Upper lobe of left lung (tissue), 6 donors: ENCODE data around the gene PCDHGA4. TPM values are rescaled to one million over a fixed set of nuclear protein-coding genes. Genes with fewer than 3 reads are reported as not detected.

Source experiments
- ATAC-seq, 2 donors: fragments of 200-7000 bp; cut with Tn5 transposase; one replicate each; pipeline ENCODE4 v1.9.1; 2022; ENCODE audit warnings: mild to moderate bottlenecking in 2 of 2, moderate library complexity in 2 of 2; ENCODE audit not compliant: low FRiP score in 2 of 2
- DNase-seq, 2 donors: peaks; one replicate each; pipeline ENCODE4 v3.0.0-alpha.2; 2019 to 2020
- H3K27ac ChIP-seq, 4 donors: fragments of 200-600 bp; sonication (generic); one replicate each; pipeline ENCODE4 v1.5.1; 2016 to 2019
- H3K27me3 ChIP-seq, 4 donors: fragments of 200-600 bp; sonication (generic); one replicate each; pipeline ENCODE4 v1.5.1; 2017 to 2019
- H3K36me3 ChIP-seq, 4 donors: fragments of 200-600 bp; sonication (generic); one replicate each; pipeline ENCODE4 v1.5.1; 2016 to 2019
- H3K4me1 ChIP-seq, 4 donors: fragments of 200-600 bp; sonication (generic); one replicate each; pipeline ENCODE4 v1.5.1; 2018 to 2019
- H3K4me3 ChIP-seq, 4 donors: fragments of 200-600 bp; sonication (generic); one replicate each; pipeline ENCODE4 v1.5.1; 2017 to 2019; ENCODE audit warnings: mild to moderate bottlenecking in 2 of 4, moderate library complexity in 1 of 4
- H3K9me3 ChIP-seq, 4 donors: fragments of 200-600 bp; sonication (generic); one replicate each; pipeline ENCODE4 v1.5.1; 2018 to 2019
- CTCF ChIP-seq, 6 experiments: fragments of 450-650 bp in 4 of 6; fragments of 200-600 bp in 2 of 6; sonication (generic) in 2 of 6; IDR thresholded peaks; one replicate each; pipeline ENCODE4 v1.5.1; 2016 to 2019; ENCODE audit warnings: antibody characterized with exemption in 6 of 6
- EP300 ChIP-seq, 4 donors: sonication (generic); formaldehyde crosslinking; IDR thresholded peaks; one replicate each; pipeline ENCODE4 v1.5.1; 2017; ENCODE audit warnings: antibody characterized with exemption in 4 of 4, control low read depth in 2 of 4
- POLR2A ChIP-seq, 4 donors: fragments of 450-650 bp; IDR thresholded peaks; one replicate each; pipeline ENCODE4 v1.5.1; 2016 to 2017; ENCODE audit warnings: antibody characterized with exemption in 4 of 4, mild to moderate bottlenecking in 2 of 4
- POLR2AphosphoS5 ChIP-seq, 2 donors: sonication (generic); formaldehyde crosslinking; IDR thresholded peaks; one replicate each; pipeline ENCODE4 v1.5.1; 2017; ENCODE audit warnings: antibody characterized with exemption in 2 of 2
- WGBS, 2 donors: methylation state at CpG; one replicate each; pipeline ENCODE4 v1.1.5; 2017 to 2018; 5-methylcytosine and 5-hydroxymethylcytosine counted together
- total RNA-seq, 6 donors: library from RNA; depleted of rRNA in 4 of 6; stranded (reverse); fragments of >200 nt in 4 of 6; gene quantifications; one replicate each; pipeline versions ENCODE4 v1.1.0 to v1.2.1, GENCODE V29; 2016 to 2021
- donor health status: DM: no; HTN: no; CAD: no; lungs with moderate emphysema.
- donor health status: DM: no; HTN: yes; CAD: no; lungs with severe emphysema.

Gene PCDHGA4
- total RNA-seq, 6 donors from 2014 or later = 1.7 to 9.4 (median 2.8) TPM

DNA sequence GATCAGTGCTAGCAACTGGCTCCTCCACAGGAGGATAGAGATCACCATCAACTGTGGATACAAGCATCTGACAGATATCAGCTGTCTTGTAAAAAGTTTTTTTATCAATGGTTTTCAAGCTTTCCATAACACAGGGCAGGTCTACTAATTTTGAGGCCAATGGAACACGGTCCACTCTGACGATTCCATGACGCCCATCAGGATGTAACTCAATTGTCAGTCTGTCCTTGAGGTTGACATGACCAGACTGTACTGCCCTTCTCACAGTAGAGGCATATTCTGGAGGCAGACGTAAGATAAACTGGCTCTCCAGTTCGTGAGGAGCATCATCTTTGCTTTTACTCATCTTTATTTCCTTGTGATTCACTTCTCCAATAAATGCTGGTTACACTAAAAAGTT is 35.1 kb upstream of the PCDHGA4 start:
- Histone ChIP-seq H3K4me3 (peak overlapping the region in 3 of 4 donors; percentile 54 to 62 (median 58)), H3K36me3 (peaks cover 0 to 43% (median 18%) of the 10 kb centered on the region in 4 donors), H3K27ac (peak overlapping the region in 1 of 4 donors; percentile 91), H3K27me3 (no peaks in the 10 kb centered on the region), H3K4me1 (peaks cover 0 to 9% (median 4%) of the 10 kb centered on the region in 4 donors), H3K9me3 (peaks cover 55 to 82% (median 72%) of the 10 kb centered on the region in 4 donors)
- 76 to 77% methylated on average over 5 of the region's 5 CpGs for WGBS, 2 donors
- ATAC-seq = no peak
- no peak for DNase-seq
- TF ChIP-seq POLR2AphosphoS5 (IDR thresholded peaks at IDR 0.05) (no peak), POLR2A (IDR thresholded peaks at IDR 0.05) (no peak), EP300 (IDR thresholded peaks at IDR 0.05) (no peak), CTCF (IDR thresholded peaks at IDR 0.05) (no peak)

- H3K27ac ChIP-seq = peak within 1 kb of the TSS; percentile 90 to 97 (median 92)
- ATAC-seq = peak; percentile 97 to 99
- TF ChIP-seq POLR2AphosphoS5 (IDR thresholded peaks at IDR 0.05) = peak; percentile 94 to 99
- peak; percentile 88 to 94 (median 92) for TF ChIP-seq POLR2A (IDR thresholded peaks at IDR 0.05)
- peak; percentile 59 to 73 (median 67) for TF ChIP-seq CTCF (IDR thresholded peaks at IDR 0.05)
- no peak for TF ChIP-seq EP300 (IDR thresholded peaks at IDR 0.05)
- peak within 1 kb of the TSS; percentile 38 to 62 (median 56) for H3K4me3 ChIP-seq
- peaks cover 53 to 82% (median 65%) of the 10 kb centered on the region in 4 donors for H3K9me3 ChIP-seq
- H3K27me3 ChIP-seq = no peaks in the 10 kb centered on the region
- peaks cover 0 to 9% (median 4%) of the 10 kb centered on the region in 4 donors for H3K4me1 ChIP-seq
- peak; percentile 88 to 98 for DNase-seq
- 2 to 5% methylated on average over 41 to 66 of the region's 67 CpGs for WGBS, 2 donors
- peaks cover 0 to 43% (median 18%) of the 10 kb centered on the region in 4 donors for H3K36me3 ChIP-seq
Measured at GRCh38 chr5:141320225-141321169, 34.3 kb upstream of the PCDHGA4 start, which contains the start of gene TAF7. TAF7 (minus strand) TSS chr5:141320784; CDS start chr5:141320044, 740 bp downstream.

DNA sequence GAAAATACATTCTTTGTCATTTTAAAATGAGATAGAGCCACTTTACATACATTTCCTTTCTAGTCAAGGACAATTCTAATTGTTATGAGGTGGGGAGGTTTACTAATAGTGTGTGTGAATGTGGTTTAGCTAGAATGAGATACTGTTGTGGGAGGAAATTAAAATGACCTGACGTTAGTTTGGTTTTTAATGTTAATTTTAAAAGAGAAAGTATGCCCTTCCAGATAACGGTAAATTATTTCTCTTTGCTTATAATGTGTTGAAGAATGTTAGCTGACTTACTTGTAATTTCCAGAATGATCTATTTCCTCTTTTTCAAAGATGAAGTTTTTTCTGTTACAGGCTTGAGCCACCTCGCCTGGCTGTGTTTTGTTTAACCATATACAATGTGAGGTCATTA is 32.6 kb upstream of the PCDHGA4 start:
- H3K36me3 ChIP-seq = peaks cover 0 to 26% (median 11%) of the 10 kb centered on the region in 4 donors
- ATAC-seq (no peak), DNase-seq (no peak)
- H3K27ac ChIP-seq = no peak overlapping the region
- no peak overlapping the region for H3K4me3 ChIP-seq
- peaks cover 0 to 9% (median 4%) of the 10 kb centered on the region in 4 donors for H3K4me1 ChIP-seq
- 88 to 94% methylated on average over 3 of the region's 3 CpGs for WGBS, 2 donors
- TF ChIP-seq POLR2AphosphoS5 (IDR thresholded peaks at IDR 0.05) (no peak), POLR2A (IDR thresholded peaks at IDR 0.05) (no peak), EP300 (IDR thresholded peaks at IDR 0.05) (no peak), CTCF (IDR thresholded peaks at IDR 0.05) (no peak)
- H3K27me3 ChIP-seq = no peaks in the 10 kb centered on the region
- H3K9me3 ChIP-seq = peaks cover 36 to 70% (median 63%) of the 10 kb centered on the region in 4 donors

DNA sequence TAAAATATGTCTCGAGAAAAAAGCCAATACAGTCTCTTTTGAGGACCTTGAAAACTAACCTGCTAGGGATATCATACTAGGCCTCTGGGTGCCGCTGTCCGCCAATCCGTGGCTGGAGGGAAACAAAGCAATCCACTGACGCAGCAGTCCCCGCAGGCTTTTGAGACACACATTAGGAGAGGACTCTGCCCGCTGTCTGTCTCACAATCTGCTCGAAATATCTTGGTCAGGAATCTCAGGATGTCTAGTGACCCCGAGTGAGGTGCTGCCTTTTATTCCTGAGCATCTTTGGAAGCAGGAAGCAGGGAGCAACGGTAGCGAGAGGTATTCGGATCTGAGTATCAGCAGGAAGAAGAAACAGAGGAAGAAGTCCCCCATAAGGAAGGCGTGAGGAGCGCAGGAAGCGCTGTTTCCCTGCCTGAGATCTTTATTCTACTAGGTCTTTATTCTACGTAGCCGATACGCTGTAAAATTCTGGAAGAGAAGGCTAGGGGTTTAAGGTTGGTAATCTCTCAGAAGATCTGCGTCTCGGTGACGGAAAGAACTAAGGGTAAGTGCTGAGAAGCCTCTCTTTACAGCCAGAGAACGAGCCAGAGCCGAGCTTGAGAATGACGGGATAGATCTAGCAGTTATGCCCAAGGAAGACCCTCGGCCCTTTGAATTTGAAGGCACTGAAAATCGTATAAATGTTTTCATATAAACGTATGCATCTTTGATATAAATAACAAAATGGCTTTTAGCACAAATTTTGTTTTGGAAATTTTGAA is 28.6 kb upstream of the PCDHGA4 start:
- H3K27ac ChIP-seq = peak overlapping the region in 2 of 4 donors; percentile 30 to 49
- no peaks in the 10 kb centered on the region for H3K36me3 ChIP-seq
- H3K4me3 ChIP-seq = peak overlapping the region in 3 of 4 donors; percentile 19 to 45 (median 31)
- WGBS, 2 donors = 11 to 19% methylated on average over 27 of the region's 27 CpGs
- peaks cover 30 to 58% (median 55%) of the 10 kb centered on the region in 4 donors for H3K9me3 ChIP-seq
- DNase-seq (peak in 1 of 2 donors; percentile 48), ATAC-seq (peak in 1 of 2 donors; percentile 73)
- peak in 1 of 4 donors; percentile 12 for TF ChIP-seq POLR2A (IDR thresholded peaks at IDR 0.05)
- TF ChIP-seq CTCF (IDR thresholded peaks at IDR 0.05) = peak in 3 of 6 experiments; percentile 22 to 26 (median 24)
- no peak for TF ChIP-seq POLR2AphosphoS5 (IDR thresholded peaks at IDR 0.05)
- no peak for TF ChIP-seq EP300 (IDR thresholded peaks at IDR 0.05)
- H3K4me1 ChIP-seq = peaks cover 0 to 1% (median under 1%) of the 10 kb centered on the region in 4 donors
- H3K27me3 ChIP-seq = no peaks in the 10 kb centered on the region
